Fibroblast of mammary gland (primary cell): ENCODE data around the gene ADAMTS13.

ENCODE experiments used
- DNase-seq: peaks from one replicate; pipeline ENCODE4 v3.0.0-alpha.2; 2010; ENCODE audit warnings: low read depth
- H3K4me3 ChIP-seq: 2 replicates; pipeline ENCODE4 v1.5.1; 2011; ENCODE audit warnings: low read depth, mild to moderate bottlenecking, low read length, moderate library complexity; ENCODE audit not compliant: control insufficient read depth
- CTCF ChIP-seq: conservative IDR thresholded peaks from 2 replicates; pipeline ENCODE4 v1.5.1; 2011; ENCODE audit warnings: low read depth, low read length, inconsistent platforms; ENCODE audit not compliant: control insufficient read depth, insufficient read depth

Gene ADAMTS13

GRCh38 chr9:133378408-133378962 lies 43.7 kb upstream of the ADAMTS13 start:
- DNase-seq, result no peak
- no peak overlapping the region for H3K4me3 ChIP-seq
- no peak for TF ChIP-seq CTCF

DNA sequence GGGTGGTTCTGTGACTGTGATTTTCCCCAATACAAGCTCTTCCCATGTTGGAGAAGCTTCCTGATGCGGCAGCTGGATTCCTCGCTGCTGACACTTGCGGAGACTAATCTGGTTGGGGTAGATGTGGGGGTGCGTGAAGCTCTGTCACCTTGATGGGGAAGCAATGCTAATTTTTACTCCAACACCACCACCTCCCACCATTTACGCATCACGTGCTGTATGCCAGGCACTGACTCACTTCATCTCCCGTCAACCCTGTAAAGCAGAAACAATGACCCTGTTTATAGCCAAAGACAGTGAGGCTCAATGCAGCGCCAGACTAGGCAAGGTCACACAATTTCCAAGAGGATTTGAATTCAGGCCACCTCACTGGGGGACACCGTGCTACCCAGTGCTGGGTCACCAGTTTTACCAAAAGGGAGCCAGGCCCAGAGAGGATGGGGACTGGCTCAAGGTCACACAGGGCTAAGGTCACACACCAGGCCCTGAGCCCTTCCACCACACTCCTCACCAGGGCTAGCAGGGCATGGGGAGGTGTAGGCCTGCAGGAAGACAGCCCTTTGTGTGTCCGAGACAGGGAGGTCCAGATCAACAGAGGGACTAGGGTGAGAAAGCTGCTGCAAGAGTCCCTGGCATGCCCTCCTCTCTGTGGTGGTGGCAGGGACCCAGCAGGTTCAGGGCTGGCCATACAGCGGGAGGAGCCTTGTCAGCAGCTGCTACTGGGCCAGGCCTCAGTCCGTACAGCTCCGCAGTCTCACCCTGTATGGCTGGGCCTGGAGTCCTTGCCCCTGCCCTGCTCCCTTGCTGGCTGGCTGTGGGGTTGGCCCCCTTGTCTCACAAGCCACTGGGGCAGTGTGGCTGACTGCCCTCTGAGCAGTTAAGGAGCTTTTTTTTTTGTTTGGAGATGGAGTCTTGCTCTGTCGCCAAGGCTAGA lies 42.7 kb upstream of the ADAMTS13 start:
- no peak for DNase-seq
- TF ChIP-seq CTCF, result no peak
- no peak overlapping the region for H3K4me3 ChIP-seq

DNA sequence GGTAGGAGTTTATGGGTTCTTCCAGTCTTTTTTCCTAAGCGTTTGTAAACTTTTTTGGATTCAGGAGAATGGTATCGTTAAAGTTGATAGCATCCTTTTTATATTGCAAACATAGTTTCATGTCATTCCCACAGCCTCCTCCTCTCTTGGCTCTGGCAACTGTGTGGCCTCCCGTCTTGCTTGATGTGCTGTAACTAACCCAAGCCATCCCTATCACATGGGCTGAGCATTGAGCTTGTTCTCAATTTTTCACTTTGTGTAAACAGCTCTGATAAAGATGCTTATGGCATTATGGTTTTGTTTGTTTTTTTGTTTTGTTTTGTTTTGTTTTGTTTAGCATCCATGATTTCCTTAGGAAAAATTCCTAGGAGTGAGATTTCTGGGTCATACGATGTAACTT lies 41.4 kb upstream of the ADAMTS13 start:
- no peak for TF ChIP-seq CTCF
- H3K4me3 ChIP-seq, result no peak overlapping the region
- DNase-seq, result no peak

- no peak for TF ChIP-seq CTCF
- H3K4me3 ChIP-seq, result no peak overlapping the region
- no peak for DNase-seq
Observed at GRCh38 chr9:133382507-133383141, 39.5 kb upstream of the ADAMTS13 start.

DNA sequence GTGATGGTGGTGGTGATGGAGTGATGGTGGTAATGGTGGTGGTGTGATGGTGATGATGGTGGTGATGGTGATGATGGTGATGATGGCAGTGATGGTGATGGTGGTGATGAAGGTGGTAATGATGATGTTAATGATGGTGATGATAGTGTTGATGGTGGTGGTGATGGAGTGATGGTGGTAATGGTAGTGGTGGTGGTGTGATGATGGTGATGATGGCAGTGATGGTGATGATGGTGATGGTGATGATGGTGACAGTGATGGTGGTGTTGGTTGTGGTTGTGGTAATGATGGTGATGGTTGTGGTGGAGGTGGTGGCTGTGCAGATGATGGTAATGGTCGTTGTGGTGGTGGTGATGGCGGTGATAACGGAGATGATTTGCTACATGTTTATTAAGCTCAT lies 38.7 kb upstream of the ADAMTS13 start:
- H3K4me3 ChIP-seq, result no peak overlapping the region
- DNase-seq, result no peak
- no peak for TF ChIP-seq CTCF

GRCh38 chr9:133384736-133385321 lies 37.3 kb upstream of the ADAMTS13 start:
- TF ChIP-seq CTCF, result no peak
- no peak overlapping the region for H3K4me3 ChIP-seq
- DNase-seq, result no peak
